GM19452 (cell line): Measurements from ENCODE around the gene MAP3K2.

Experiments used
- ATAC-seq: cut with Tn5 transposase; IDR thresholded peaks from one replicate; pipeline ENCODE4 v1.9.1; 2021; ENCODE audit not compliant: unreplicated experiment

Gene MAP3K2

GRCh38 chr2:127407661-127408003 lies 19.9 kb upstream of the MAP3K2 start:
- no peak for ATAC-seq

- ATAC-seq, result no peak
Observed at GRCh38 chr2:127407091-127407490, 19.3 kb upstream of the MAP3K2 start.

GRCh38 chr2:127406454-127406853 lies 18.7 kb upstream of the MAP3K2 start:
- no peak for ATAC-seq

- ATAC-seq, result no peak
Observed at GRCh38 chr2:127405255-127405610, 17.5 kb upstream of the MAP3K2 start.

- no peak for ATAC-seq
Observed at GRCh38 chr2:127404466-127405254, 16.9 kb upstream of the MAP3K2 start.

- no peak for ATAC-seq
Observed at GRCh38 chr2:127403460-127403859, 15.7 kb upstream of the MAP3K2 start.

GRCh38 chr2:127401757-127402695 lies 14.3 kb upstream of the MAP3K2 start:
- ATAC-seq, result no peak

- no peak for ATAC-seq
Observed at GRCh38 chr2:127400897-127401756, 13.4 kb upstream of the MAP3K2 start.

- ATAC-seq, result no peak
Observed at GRCh38 chr2:127400533-127400896, 12.7 kb upstream of the MAP3K2 start.

- ATAC-seq, result peak; percentile 90
Observed at GRCh38 chr2:127398239-127398590, 10.4 kb upstream of the MAP3K2 start.

GRCh38 chr2:127397568-127398238 lies 9.9 kb upstream of the MAP3K2 start:
- ATAC-seq, result no peak

GRCh38 chr2:127394492-127394891 lies 6.7 kb upstream of the MAP3K2 start:
- ATAC-seq, result no peak

GRCh38 chr2:127392828-127393578 lies 5.2 kb upstream of the MAP3K2 start:
- ATAC-seq, result no peak

- no peak for ATAC-seq
Observed at GRCh38 chr2:127392133-127392827, 4.5 kb upstream of the MAP3K2 start.

GRCh38 chr2:127389778-127390435 lies 2.1 kb upstream of the MAP3K2 start:
- no peak for ATAC-seq

- peak; percentile 0 for ATAC-seq
Observed at GRCh38 chr2:127388423-127389164, 819 bp upstream of the MAP3K2 start.

GRCh38 chr2:127386764-127387654 lies 766 bp downstream of the MAP3K2 start:
- peak; percentile 76 for ATAC-seq
